ENCODE results near the gene C12orf76.

Gene C12orf76

DNA sequence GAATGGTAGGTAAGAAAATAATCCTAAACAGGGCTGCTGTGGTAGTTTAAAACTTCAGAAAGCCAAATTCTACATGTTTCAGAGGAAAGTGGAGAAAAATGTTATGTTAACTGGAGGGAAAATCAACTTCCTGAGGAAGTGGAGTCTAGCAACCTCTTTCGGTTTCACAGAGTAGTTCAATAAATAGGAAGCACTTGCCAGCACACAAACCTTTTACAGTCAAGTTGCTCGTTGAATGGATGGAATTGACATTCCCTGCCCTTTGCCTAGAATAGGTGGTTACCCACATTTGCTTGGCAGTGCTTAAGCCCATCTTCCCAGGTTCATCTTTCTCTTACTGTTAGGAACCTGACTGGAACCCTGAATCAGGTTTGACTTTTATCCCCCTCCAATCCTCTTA lies 33.2 kb downstream of the C12orf76 start:
- DNase-seq, result peak in 1 of 5 donors; percentile 40

DNA sequence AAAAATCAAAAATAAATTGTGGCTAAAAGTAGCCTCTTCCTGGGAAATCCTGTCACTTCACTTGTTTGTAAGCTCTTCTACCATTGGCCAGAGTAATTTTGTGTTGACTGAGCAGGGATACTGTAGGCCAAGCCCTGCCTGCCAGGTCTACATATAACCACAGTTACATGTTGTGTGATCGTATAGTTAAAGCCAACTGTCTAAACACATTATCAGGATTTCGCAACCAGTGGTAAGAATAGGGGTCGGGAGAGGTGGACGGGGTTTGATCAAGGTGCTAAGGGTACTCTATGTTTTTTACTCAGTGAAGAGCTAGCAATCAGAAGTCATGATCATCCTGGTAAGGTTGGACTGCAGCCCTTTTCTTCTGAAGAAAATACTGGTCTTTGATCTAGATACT lies 35.7 kb downstream of the C12orf76 start:
- no peak for DNase-seq

DNA sequence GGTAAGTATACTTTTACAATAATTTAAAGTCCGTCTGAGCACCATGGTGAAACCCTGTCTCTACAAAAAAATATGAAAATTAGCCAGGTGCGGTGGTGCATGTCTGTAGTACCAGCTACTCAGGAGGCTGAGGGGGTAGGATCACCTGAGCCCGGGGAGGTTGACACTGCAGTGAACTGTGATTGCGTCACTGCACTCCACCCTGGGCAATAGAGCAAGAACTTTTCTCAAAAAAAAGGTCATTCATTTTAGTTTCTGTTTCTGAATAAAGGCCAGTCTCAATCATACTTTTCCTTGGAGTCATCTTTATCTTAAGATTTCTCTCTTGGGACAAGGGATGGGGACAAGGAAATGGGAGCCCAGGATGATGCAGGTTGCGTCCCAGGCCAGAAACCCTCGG lies 36.2 kb downstream of the C12orf76 start:
- DNase-seq, result no peak

DNA sequence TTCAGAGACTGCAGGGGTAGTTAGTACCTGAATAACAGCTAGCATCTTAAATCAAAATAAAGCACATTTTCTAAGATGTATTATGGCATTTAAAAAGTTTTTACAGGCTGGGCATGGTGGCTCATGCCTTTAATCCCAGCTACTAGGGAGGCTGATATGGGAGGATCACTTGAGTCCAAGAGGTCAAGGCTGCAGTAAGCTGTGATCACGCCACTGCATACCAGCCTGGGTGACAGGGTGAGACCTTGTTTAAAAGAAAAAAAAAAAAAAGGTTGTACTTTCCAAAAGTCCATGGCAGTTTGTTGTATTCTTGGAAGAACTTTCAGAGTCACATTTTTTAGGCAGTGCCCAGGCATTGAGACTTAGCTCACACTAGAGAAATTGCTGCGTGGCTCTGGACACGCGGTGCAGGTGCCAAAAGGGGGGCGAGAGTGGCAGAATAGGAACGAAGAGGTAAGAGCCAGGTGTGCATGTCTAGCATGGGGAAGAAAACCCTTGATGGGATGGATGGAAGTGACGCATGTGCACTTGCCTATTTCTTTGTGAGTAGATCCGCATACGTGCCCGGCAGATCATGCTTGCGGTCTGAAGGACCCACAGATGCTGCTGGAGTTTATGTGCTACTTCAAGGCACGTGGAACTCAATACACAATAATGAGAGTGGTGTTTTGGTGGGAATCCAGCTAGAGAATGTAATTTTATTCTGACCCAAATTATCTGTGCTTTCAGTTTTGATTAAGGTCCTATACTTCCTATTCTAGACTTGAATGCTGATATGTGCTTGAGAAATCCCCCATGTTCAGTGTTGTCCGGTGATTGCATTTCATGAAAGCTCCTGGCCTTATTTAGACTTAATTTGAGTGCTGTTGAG lies 37.2 kb downstream of the C12orf76 start:
- no peak for DNase-seq

DNA sequence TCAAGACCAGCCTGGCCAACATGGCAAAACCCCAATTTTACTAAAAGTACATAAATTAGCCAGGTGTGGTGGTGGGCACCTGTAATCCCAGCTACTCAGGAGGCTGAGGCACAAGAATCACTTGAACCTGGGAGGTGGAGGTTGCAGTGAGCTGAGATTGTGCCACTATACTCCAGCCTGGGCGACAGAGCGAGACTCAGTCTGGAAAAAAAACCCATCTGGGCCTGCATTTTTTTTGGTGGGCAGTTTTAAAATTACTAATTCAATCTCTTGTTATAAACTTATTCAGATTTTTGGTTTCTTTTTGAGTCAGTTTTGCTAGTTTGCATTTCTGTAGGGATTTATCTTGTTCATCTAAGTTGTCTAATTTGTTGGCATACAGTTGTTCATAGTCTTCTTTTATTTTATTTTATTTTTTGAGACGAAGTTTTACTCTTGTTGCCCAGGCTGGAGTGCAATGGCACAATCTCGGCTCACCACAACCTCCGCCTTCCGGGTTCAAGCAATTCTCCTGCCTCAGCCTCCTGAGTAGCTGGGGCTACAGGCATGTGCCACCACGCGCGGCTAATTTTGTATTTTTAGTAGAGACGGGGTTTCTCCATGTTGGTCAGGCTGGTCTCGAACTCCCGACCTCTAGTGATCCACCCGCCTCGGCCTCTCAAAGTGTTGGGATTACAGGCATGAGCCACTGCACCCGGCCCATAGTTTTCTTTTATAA lies 39.5 kb downstream of the C12orf76 start:
- peak in 1 of 5 donors; percentile 33 for DNase-seq

DNA sequence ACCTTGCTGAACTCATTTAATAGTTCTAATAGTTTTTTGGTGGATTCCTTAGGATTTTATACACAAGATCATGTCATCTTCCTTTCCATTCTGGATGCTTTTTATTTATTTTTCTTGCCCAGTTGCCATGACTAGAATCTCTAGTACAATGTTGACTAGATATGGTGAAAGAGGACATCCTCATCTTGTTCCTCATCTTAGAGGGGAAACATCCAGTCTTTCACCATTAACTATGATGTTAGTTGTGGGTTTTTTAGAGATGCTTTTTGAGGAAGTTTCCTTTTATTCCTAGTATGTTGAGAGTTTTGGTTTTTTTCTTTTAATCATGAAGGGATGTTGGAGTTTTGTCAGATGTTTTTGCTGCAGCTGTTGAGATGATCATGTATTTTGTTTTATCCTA lies 40.4 kb downstream of the C12orf76 start:
- DNase-seq, result no peak

GRCh38 chr12:110006115-110006514 lies 42.2 kb downstream of the C12orf76 start:
- DNase-seq, result no peak

GRCh38 chr12:110005319-110005973 lies 42.9 kb downstream of the C12orf76 start:
- DNase-seq, result no peak

DNA sequence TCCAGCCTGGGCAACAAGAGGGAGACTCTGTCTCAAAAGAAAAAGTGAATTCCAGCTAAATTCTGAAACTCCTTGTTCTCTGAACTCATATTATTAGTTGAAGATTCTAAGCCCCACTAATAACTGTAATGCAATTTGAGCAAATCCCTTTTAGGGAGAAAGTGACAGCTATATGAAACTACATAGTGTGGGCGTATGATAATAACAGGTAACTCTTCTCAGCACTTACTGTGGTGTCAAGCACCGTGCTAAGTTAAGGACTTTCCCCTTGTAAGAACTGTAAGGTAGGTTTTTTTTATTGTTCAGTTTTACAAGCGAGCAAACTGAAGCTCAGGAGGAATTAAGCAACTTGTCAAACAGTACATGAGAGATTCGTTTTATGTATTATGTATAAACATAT lies 43.7 kb downstream of the C12orf76 start:
- DNase-seq, result no peak

GRCh38 chr12:110002676-110003515 lies 45.4 kb downstream of the C12orf76 start:
- DNase-seq, result no peak

DNA sequence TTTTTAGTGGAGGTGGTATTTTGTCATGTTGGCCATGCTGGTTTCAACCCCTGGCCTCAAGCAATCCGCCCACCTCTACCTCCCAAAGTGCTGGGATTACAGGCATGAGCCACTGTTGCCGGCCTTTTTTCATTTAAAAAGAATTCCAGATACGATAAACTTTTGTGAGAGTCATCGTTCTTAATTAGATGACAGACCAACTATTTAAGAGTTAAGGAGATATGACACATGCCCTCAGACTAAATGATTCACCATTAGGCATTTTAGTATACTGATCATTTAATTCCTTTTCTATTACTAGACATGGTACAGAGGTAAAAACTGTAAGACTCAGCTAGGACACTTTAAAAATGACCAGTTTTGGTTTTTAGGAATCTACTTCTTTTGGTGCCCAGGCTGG lies 46.7 kb downstream of the C12orf76 start:
- no peak for DNase-seq

- DNase-seq, result no peak
Measured at GRCh38 chr12:109999983-110000505, 48.3 kb downstream of the C12orf76 start.

DNA sequence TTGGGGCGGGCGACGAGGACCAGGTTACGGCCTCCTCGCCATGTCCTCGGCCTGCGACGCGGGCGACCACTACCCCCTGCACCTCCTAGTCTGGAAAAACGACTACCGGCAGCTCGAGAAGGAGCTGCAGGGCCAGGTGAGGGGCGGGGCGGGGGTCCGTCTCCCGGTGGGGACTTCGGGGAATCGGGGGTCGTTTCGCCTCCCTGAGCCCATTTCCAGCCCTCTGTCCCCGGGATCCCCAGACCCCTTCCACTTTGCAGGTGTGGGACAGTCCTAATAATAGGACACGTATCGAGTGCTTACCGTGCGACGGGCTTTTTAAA lies 48.7 kb downstream of the C12orf76 start:
- DNase-seq, result no peak

DNA sequence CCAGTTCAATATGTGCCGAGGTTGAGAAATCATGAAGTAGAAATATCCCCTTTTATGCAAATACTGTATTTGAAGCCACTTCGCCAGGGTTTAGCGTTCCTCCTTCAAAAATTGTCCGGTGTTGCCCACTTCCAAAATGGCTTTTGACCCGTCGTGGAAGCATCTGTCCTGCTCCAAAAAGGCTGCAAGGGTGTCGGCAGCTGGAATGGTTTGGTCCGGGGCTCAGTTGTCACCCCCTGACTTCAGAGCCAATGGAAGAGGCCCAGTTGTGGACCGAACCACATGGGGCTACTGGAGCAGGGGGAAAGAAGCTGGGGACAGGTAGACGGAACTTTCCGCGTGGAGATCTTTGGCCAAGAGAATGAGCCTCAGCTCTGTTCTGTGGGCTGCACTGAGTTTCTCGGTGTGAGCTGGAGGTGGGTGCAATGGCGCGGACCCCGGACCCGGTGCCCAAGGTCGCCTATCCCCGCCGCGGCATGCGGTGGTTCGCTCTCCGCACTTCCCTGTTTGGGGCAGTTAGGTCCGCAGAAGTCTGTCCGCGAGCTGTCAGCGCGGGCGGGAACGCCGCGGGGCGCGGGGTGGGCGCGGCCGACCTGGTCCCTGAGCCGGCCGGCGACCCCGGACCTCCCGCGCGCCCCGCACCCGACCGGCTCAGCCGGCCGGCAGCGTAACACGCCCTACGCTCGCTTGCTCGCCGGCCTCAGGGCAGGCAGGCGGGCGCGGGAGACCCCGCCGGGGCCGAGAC lies 49.2 kb downstream of the C12orf76 start, which contains the start of gene ANKRD13A:
TSS of gene ANKRD13A (plus strand) at position 527 of the 745 bp plus-strand sequence. CDS start 259 bp downstream, outside the sequence.
- peak; percentile 74 to 94 (median 85) for DNase-seq

GRCh38 chr12:109998241-109998903 lies 50.0 kb downstream of the C12orf76 start:
- DNase-seq, result no peak

DNA sequence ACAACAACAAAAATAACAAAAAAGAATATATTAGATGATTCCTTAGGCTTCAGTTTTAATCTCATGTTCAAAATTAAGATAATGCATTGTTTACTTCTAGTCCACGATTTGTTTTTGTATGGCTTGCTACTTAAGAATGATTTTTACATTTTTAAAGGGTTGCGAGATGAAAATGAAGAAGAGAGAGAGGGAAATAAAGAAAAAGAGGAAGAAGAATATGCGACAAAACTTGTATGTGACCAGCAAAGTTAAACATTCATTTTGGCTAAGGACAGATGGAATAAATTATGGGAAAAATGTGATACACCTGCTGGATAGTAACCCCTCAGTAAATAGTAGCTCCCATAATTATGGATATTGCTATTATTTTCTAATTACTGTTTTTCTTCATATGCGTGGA lies 50.9 kb downstream of the C12orf76 start:
- no peak for DNase-seq

GRCh38 chr12:109996483-109996853 lies 51.9 kb downstream of the C12orf76 start:
- no peak for DNase-seq

DNA sequence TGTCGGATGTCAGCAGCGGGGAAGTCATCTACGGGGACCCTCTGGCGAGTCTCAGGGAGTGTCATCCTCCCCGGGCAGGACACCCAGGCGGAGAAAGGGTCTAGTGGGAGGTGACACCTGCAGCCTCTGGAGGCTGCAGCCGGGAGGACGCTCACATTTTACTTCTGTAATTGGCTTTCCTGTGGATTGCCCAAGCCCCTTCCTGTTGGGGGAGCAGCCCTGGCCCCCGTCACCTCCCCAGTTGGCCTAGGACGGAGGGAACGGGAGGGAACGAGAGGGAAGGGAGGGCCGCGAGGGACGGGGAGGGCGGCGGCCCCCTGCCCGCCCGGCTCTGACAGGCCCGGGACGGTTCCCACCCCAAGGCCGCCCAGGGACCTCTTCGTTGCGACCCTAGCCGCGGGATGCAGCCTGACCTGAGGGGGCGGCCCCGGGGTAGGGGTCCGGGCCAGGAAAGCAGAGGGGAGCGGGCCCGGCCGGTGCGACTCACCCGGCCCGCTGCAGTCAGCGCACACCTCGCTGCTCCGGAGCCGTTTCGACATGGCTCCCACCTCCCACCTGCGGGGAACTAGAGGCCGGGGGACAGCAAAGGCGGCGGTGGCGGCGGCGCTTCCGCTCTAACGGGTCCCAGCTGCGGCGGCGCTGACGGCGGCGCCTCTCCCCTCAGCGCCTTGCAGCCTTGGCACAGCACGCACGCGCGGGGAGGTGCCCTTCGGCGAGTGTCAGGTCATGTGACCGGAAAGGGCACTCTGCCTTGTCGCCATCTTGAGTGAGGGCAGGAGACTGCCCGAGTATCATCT lies 52.4 kb downstream of the C12orf76 start, which contains the start of gene GIT2:
TSS of gene GIT2 (minus strand) at position 683 of the 797 bp plus-strand sequence. CDS start at position 539, 144 bp downstream.
- DNase-seq, result peak; percentile 90 to 97 (median 91)

DNA sequence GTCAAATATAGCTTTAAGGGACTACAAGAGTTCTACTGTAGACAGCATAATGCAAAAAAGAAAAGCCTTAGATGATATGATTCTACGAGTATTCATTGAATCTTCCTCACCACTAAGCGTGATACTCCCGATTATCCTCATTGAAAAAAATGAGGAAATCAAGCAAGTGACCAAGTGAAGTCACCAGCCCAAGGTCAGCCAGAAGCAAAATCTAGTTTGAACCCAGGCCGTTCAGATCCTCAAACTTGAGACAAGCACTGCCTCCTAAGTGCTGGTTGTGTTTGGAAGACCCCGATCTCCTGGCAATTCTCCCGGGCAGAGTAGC lies 53.0 kb downstream of the C12orf76 start:
- no peak for DNase-seq
